Tibial nerve (tissue), 4 donors: ENCODE results near the gene UGT1A1. TPM values are rescaled to one million over a fixed set of nuclear protein-coding genes. Genes with fewer than 3 reads are reported as not detected.

Experiments used
- DNase-seq, 2 donors: peaks; one replicate each; pipeline ENCODE4 v3.0.0-alpha.2; 2019; ENCODE audit warnings: low spot score in 2 of 2
- H3K27ac ChIP-seq, 4 donors: fragments of 200-600 bp; sonication (generic) in 3 of 4; one replicate each; pipeline ENCODE4 v1.5.1; 2017 to 2019; ENCODE audit warnings: mild to moderate bottlenecking in 1 of 4
- H3K27me3 ChIP-seq, 2 donors: fragments of 200-600 bp; sonication (generic) in 1 of 2; one replicate each; pipeline versions ENCODE4 v1.5.1 to v1.6.0; 2017 to 2019
- H3K36me3 ChIP-seq, 3 donors: fragments of 200-600 bp; sonication (generic); one replicate each; pipeline ENCODE4 v1.5.1; 2018 to 2019
- H3K4me1 ChIP-seq, 4 donors: fragments of 200-600 bp; sonication (generic) in 3 of 4; one replicate each; pipeline ENCODE4 v1.5.1; 2017 to 2019
- H3K4me3 ChIP-seq, 4 donors: fragments of 200-600 bp; sonication (generic) in 3 of 4; one replicate each; pipeline ENCODE4 v1.5.1; 2017 to 2019; ENCODE audit warnings: mild to moderate bottlenecking in 1 of 4, moderate library complexity in 1 of 4
- H3K9me3 ChIP-seq, 4 donors: fragments of 200-600 bp; sonication (generic) in 3 of 4; one replicate each; pipeline ENCODE4 v1.5.1; 2017 to 2019
- EP300 ChIP-seq, 2 donors: sonication (generic); formaldehyde crosslinking; IDR thresholded peaks; one replicate each; pipeline ENCODE4 v1.6.1; 2017; ENCODE audit warnings: antibody characterized with exemption in 2 of 2, mild to moderate bottlenecking in 1 of 2
- POLR2A ChIP-seq, 2 donors: fragments of 450-650 bp; IDR thresholded peaks; one replicate each; pipeline ENCODE4 v1.6.1; 2017; ENCODE audit warnings: antibody characterized with exemption in 2 of 2, mild to moderate bottlenecking in 2 of 2, moderate library complexity in 2 of 2
- WGBS, 2 donors: methylation state at CpG; one replicate each; pipeline ENCODE4 v1.1.5; 2018; 5-methylcytosine and 5-hydroxymethylcytosine counted together
- total RNA-seq, 4 donors: library from RNA; depleted of rRNA; stranded (reverse); fragments of >200 nt; gene quantifications; one replicate each; pipeline ENCODE4 v1.1.0, GENCODE V29; 2016
- TF ChIP-seq, protein P1 (sequence below), 5 experiments: fragments of 200-600 bp in 3 of 5; fragments of 450-650 bp in 2 of 5; sonication (generic) in 3 of 5; IDR thresholded peaks; one replicate each; pipeline ENCODE4 v1.5.1; 2016 to 2019; ENCODE audit warnings: antibody characterized with exemption in 5 of 5, mild to moderate bottlenecking in 3 of 5, moderate library complexity in 2 of 5

Gene UGT1A1
- total RNA-seq, 4 donors from 2014 or later: not detected

DNA sequence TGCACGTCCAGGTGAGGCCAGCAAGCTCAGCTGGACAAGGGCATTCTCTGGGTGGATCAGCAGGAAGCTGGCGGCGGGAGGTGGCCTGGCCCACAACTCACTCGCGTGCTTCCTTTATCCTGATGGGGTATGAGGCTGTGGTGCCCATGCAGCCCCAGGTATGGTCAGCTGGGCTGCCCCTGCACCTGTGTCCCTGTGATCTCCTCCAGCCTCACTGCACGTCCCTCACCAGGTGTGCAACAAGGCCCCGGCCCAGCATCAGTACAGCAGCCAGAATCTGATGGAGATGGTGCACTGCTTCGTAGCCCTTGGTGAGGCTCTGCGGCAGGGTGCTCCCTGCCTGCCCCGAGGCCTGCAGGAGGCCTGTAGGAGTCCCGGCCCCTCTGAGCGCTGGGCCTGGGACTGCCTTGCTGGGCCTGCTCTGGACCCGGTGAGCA is 35.7 kb downstream of the UGT1A1 start:
- WGBS, 2 donors: 94% methylated on average over 6 to 8 of the region's 13 CpGs
- Histone ChIP-seq H3K36me3 (no peaks in the 10 kb centered on the region), H3K4me1 (no peaks in the 10 kb centered on the region), H3K4me3 (no peak overlapping the region), H3K27ac (no peak overlapping the region), H3K27me3 (no peaks in the 10 kb centered on the region), H3K9me3 (no peaks in the 10 kb centered on the region)
- TF ChIP-seq POLR2A (IDR thresholded peaks at IDR 0.05): no peak
- no peak for TF ChIP-seq EP300 (IDR thresholded peaks at IDR 0.05)
- TF ChIP-seq, protein P1, sequence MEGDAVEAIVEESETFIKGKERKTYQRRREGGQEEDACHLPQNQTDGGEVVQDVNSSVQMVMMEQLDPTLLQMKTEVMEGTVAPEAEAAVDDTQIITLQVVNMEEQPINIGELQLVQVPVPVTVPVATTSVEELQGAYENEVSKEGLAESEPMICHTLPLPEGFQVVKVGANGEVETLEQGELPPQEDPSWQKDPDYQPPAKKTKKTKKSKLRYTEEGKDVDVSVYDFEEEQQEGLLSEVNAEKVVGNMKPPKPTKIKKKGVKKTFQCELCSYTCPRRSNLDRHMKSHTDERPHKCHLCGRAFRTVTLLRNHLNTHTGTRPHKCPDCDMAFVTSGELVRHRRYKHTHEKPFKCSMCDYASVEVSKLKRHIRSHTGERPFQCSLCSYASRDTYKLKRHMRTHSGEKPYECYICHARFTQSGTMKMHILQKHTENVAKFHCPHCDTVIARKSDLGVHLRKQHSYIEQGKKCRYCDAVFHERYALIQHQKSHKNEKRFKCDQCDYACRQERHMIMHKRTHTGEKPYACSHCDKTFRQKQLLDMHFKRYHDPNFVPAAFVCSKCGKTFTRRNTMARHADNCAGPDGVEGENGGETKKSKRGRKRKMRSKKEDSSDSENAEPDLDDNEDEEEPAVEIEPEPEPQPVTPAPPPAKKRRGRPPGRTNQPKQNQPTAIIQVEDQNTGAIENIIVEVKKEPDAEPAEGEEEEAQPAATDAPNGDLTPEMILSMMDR (IDR thresholded peaks at IDR 0.05): no peak
- DNase-seq: no peak

- no peaks in the 10 kb centered on the region for H3K9me3 ChIP-seq
- no peaks in the 10 kb centered on the region for H3K27me3 ChIP-seq
- DNase-seq: no peak
- H3K27ac ChIP-seq: no peak overlapping the region
- H3K4me3 ChIP-seq: no peak overlapping the region
- TF ChIP-seq EP300 (IDR thresholded peaks at IDR 0.05) (no peak), POLR2A (IDR thresholded peaks at IDR 0.05) (no peak)
- TF ChIP-seq, protein P1 (IDR thresholded peaks at IDR 0.05): no peak
- H3K4me1 ChIP-seq: no peaks in the 10 kb centered on the region
- H3K36me3 ChIP-seq: no peaks in the 10 kb centered on the region
- WGBS, 2 donors: 86 to 93% methylated on average over 9 of the region's 9 CpGs
These were observed 36.2 kb downstream of the UGT1A1 start for GRCh38 chr2:233796254-233796653.

GRCh38 chr2:233798335-233799086 is 38.4 kb downstream of the UGT1A1 start:
- Histone ChIP-seq H3K27ac (no peak overlapping the region), H3K36me3 (no peaks in the 10 kb centered on the region), H3K27me3 (no peaks in the 10 kb centered on the region), H3K4me3 (no peak overlapping the region), H3K4me1 (no peaks in the 10 kb centered on the region), H3K9me3 (no peaks in the 10 kb centered on the region)
- WGBS, 2 donors: 72 to 77% methylated on average over 14 of the region's 14 CpGs
- TF ChIP-seq, protein P1 (IDR thresholded peaks at IDR 0.05): no peak
- TF ChIP-seq EP300 (IDR thresholded peaks at IDR 0.05) (no peak), POLR2A (IDR thresholded peaks at IDR 0.05) (no peak)
- DNase-seq: no peak

GRCh38 chr2:233799087-233799665 is 39.1 kb downstream of the UGT1A1 start:
- no peak for DNase-seq
- WGBS, 2 donors: 56 to 62% methylated on average over 7 of the region's 7 CpGs
- no peaks in the 10 kb centered on the region for H3K4me1 ChIP-seq
- H3K4me3 ChIP-seq: no peak overlapping the region
- no peaks in the 10 kb centered on the region for H3K27me3 ChIP-seq
- H3K27ac ChIP-seq: no peak overlapping the region
- no peaks in the 10 kb centered on the region for H3K9me3 ChIP-seq
- TF ChIP-seq EP300 (IDR thresholded peaks at IDR 0.05) (no peak), POLR2A (IDR thresholded peaks at IDR 0.05) (no peak)
- TF ChIP-seq, protein P1 (IDR thresholded peaks at IDR 0.05): no peak
- H3K36me3 ChIP-seq: no peaks in the 10 kb centered on the region

DNA sequence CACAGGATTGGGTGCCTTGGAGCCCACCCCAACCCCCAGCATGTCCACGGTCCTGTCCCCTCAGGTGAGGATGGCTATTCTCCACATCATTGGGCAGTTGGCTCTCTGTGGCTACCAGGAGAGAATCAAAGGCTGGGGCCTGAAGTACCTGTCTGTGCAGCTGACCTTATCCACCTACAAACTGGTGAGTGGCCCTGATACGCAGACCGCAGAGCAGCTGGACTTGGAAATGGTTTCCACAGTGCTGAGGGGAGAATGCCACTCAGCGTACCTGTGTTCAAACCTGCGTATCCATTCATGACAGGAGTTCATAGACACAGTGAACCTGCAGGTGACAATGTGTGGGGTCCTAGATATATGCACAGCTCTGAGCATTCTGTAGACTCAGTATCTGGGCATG is 39.6 kb downstream of the UGT1A1 start:
- no peak for DNase-seq
- H3K27ac ChIP-seq: no peak overlapping the region
- no peaks in the 10 kb centered on the region for H3K9me3 ChIP-seq
- 54 to 76% methylated on average over 5 of the region's 5 CpGs for WGBS, 2 donors
- no peak for TF ChIP-seq POLR2A (IDR thresholded peaks at IDR 0.05)
- TF ChIP-seq EP300 (IDR thresholded peaks at IDR 0.05): no peak
- TF ChIP-seq, protein P1 (IDR thresholded peaks at IDR 0.05): no peak
- H3K36me3 ChIP-seq: no peaks in the 10 kb centered on the region
- no peaks in the 10 kb centered on the region for H3K27me3 ChIP-seq
- H3K4me1 ChIP-seq: no peaks in the 10 kb centered on the region
- no peak overlapping the region for H3K4me3 ChIP-seq
